HepG2 (cell line): ENCODE results near the gene MRPL51. TPM values are rescaled to one million over a fixed set of nuclear protein-coding genes. Genes with fewer than 3 reads are reported as not detected.
A peak's percentile ranks its signal among the peaks of the same experiment; 100 is the strongest.

ENCODE experiments used
- CREB1 ChIP-seq, 2 experiments: fragments of 450-650 bp in 1 of 2; IDR thresholded peaks; 2 replicates each; pipeline ENCODE4 v1.6.1; 2016 to 2017; ENCODE audit warnings: control low read depth in 1 of 2, mild to moderate bottlenecking in 1 of 2, missing compliant biosample characterization in 1 of 2, missing genetic modification characterization in 1 of 2
- DMAP1 ChIP-seq: IDR thresholded peaks from 2 replicates; pipeline ENCODE4 v1.6.1; 2016
- HMGA1 ChIP-seq: sonication (generic); formaldehyde crosslinking; conservative IDR thresholded peaks from 2 replicates; pipeline ENCODE4 v1.4.0; 2020; ENCODE audit warnings: missing genetic modification reagents
- HOXA3 ChIP-seq: sonication (generic); formaldehyde crosslinking; IDR thresholded peaks from 2 replicates; pipeline ENCODE4 v1.5.0; 2020; ENCODE audit warnings: missing genetic modification reagents
- MEIS2 ChIP-seq: sonication (generic); formaldehyde crosslinking; IDR thresholded peaks from 2 replicates; pipeline ENCODE4 v1.9.0; 2021; ENCODE audit warnings: mild to moderate bottlenecking, missing genetic modification reagents
- MTF1 ChIP-seq: sonication (generic); formaldehyde crosslinking; IDR thresholded peaks from 2 replicates; pipeline ENCODE4 v1.5.0; 2020; ENCODE audit warnings: missing genetic modification reagents
- MXD4 ChIP-seq: IDR thresholded peaks from 2 replicates; pipeline ENCODE4 v1.6.1; 2016; ENCODE audit warnings: mild to moderate bottlenecking, missing biosample characterization, missing genetic modification reagents
- NCOA2 ChIP-seq: sonication (generic); formaldehyde crosslinking; IDR thresholded peaks from 2 replicates; pipeline ENCODE4 v1.8.0; 2022; ENCODE audit warnings: inconsistent platforms
- NFYB ChIP-seq: sonication (generic); formaldehyde crosslinking; IDR thresholded peaks from 2 replicates; pipeline ENCODE4 v1.4.0; 2020; ENCODE audit warnings: missing genetic modification reagents
- POLR2A ChIP-seq, 2 experiments: IDR thresholded peaks; 2 replicates each; pipeline ENCODE4 v1.6.1; 2011; ENCODE audit warnings: low read depth in 2 of 2, low read length in 2 of 2, mild to moderate bottlenecking in 1 of 2, moderate library complexity in 1 of 2; ENCODE audit not compliant: insufficient read depth in 1 of 2
- RFX1 ChIP-seq: fragments of 450-650 bp; IDR thresholded peaks from 2 replicates; pipeline ENCODE4 v1.6.1; 2017
- SOX5 ChIP-seq: IDR thresholded peaks from 2 replicates; pipeline ENCODE4 v1.6.1; 2016; ENCODE audit warnings: borderline replicate concordance
- SRF ChIP-seq: IDR thresholded peaks from 2 replicates; pipeline ENCODE4 v1.6.1; 2011; ENCODE audit warnings: mild to moderate bottlenecking, low read depth, low read length, moderate library complexity
- TCF7L2 ChIP-seq: IDR thresholded peaks from 2 replicates; pipeline ENCODE4 v1.6.1; 2011; ENCODE audit warnings: mild to moderate bottlenecking, low read depth, low read length, moderate library complexity
- ZNF605 ChIP-seq: sonication (generic); formaldehyde crosslinking; IDR thresholded peaks from 2 replicates; pipeline ENCODE4 v1.8.0; 2022; ENCODE audit warnings: mild to moderate bottlenecking, missing genetic modification reagents
- ZNF766 ChIP-seq: sonication (generic); formaldehyde crosslinking; IDR thresholded peaks from 2 replicates; pipeline ENCODE4 v1.5.0; 2020; ENCODE audit warnings: missing genetic modification reagents, borderline replicate concordance
- ZNF772 ChIP-seq: sonication (generic); formaldehyde crosslinking; IDR thresholded peaks from 2 replicates; pipeline ENCODE4 v1.5.0; 2020; ENCODE audit warnings: mild to moderate bottlenecking, missing genetic modification reagents
- polyA plus RNA-seq, 8 experiments: library from polyadenylated mRNA; depleted of rRNA in 3 of 8; stranded (reverse) in 7 of 8; unstranded in 1 of 8; fragments of >200 nt; fragmentation: Illumina TruSeq in 4 of 8; extraction: Trizol in 4 of 8; gene quantifications; 2 replicates each; pipeline versions ENCODE4 v1.2.1 to v1.2.3, GENCODE V29; 2011 to 2016; ENCODE audit warnings: low read depth in 4 of 8, missing spikeins in 1 of 8, mixed read lengths in 1 of 8; ENCODE audit not compliant: insufficient read depth in 1 of 8
- total RNA-seq, 5 experiments: library from RNA; depleted of rRNA; stranded (reverse); fragments of >200 nt; fragmentation: Illumina TruSeq; extraction: Trizol; gene quantifications; 2 replicates each; pipeline ENCODE4 v1.2.3, GENCODE V29; 2016; ENCODE audit warnings: low read depth in 1 of 5
- TF ChIP-seq, protein P1 (sequence below): sonication (generic); formaldehyde crosslinking; IDR thresholded peaks from 2 replicates; pipeline ENCODE4 v1.5.0; 2020; ENCODE audit warnings: missing genetic modification reagents
- TF ChIP-seq, protein P2 (sequence below): IDR thresholded peaks from 2 replicates; pipeline ENCODE4 v1.6.1; 2016; ENCODE audit warnings: mild to moderate bottlenecking, missing biosample characterization, missing genetic modification reagents
- TF ChIP-seq, protein P3 (sequence below): sonication (generic); formaldehyde crosslinking; IDR thresholded peaks from 2 replicates; pipeline ENCODE4 v1.4.0; 2020; ENCODE audit warnings: missing genetic modification reagents

MRPL51 gene
- total and polyA plus RNA-seq, 2 of the 13 experiments (the other 11 are each of a cell fraction or from before 2014, with no cell fraction given), result 64.8 to 278 TPM

DNA sequence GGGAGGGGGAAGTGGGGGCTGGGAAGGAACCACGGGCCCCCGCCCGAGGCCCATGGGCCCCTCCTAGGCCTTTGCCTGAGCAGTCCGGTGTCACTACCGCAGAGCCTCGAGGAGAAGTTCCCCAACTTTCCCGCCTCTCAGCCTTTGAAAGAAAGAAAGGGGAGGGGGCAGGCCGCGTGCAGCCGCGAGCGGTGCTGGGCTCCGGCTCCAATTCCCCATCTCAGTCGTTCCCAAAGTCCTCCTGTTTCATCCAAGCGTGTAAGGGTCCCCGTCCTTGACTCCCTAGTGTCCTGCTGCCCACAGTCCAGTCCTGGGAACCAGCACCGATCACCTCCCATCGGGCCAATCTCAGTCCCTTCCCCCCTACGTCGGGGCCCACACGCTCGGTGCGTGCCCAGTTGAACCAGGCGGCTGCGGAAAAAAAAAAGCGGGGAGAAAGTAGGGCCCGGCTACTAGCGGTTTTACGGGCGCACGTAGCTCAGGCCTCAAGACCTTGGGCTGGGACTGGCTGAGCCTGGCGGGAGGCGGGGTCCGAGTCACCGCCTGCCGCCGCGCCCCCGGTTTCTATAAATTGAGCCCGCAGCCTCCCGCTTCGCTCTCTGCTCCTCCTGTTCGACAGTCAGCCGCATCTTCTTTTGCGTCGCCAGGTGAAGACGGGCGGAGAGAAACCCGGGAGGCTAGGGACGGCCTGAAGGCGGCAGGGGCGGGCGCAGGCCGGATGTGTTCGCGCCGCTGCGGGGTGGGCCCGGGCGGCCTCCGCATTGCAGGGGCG is 41.0 kb upstream of the MRPL51 start, which contains the start of gene GAPDH (continued):
- TF ChIP-seq, protein P1, sequence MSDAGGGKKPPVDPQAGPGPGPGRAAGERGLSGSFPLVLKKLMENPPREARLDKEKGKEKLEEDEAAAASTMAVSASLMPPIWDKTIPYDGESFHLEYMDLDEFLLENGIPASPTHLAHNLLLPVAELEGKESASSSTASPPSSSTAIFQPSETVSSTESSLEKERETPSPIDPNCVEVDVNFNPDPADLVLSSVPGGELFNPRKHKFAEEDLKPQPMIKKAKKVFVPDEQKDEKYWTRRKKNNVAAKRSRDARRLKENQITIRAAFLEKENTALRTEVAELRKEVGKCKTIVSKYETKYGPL (CRISPR knock-in tag), result 0 out of 2 replicates have a peak, but pooled peaks have one; percentile 36
- peak; percentile 37; the same call in 1 of the 2 replicates for TF ChIP-seq ZNF772 (CRISPR knock-in tag)
- peak; percentile 36; the same call in 1 of the 2 replicates for TF ChIP-seq CREB1 (IDR thresholded peaks at IDR 0.05)
- peak; percentile 76; the same call in 1 of the 2 replicates for TF ChIP-seq CREB1 (CRISPR knock-in tag; IDR thresholded peaks at IDR 0.05)
- no peak for TF ChIP-seq HMGA1 (CRISPR knock-in tag)
- TF ChIP-seq SOX5 (CRISPR knock-in tag), result no peak; the same call in 1 of the 2 replicates
- peak; percentile 77; the same call in 1 of the 2 replicates for TF ChIP-seq MTF1 (CRISPR knock-in tag)
- no peak for TF ChIP-seq MEIS2 (CRISPR knock-in tag)
- TF ChIP-seq MXD4, result peak; percentile 82; the same call in 1 of the 2 replicates
- TF ChIP-seq POLR2A (IDR thresholded peaks at IDR 0.05; ENCODE audit: insufficient read depth in 1 of 2, low read depth in 2 of 2, low read length in 2 of 2), result peak in 1 of 2 experiments; percentile 98; a peak in 2 of 4 replicates
- TF ChIP-seq TCF7L2, result no peak
- peak; percentile 67; the same call in 1 of the 2 replicates for TF ChIP-seq ZNF766 (CRISPR knock-in tag)
- peak; percentile 22 for TF ChIP-seq NCOA2 (CRISPR knock-in tag)
- peak; percentile 23; the same call in 1 of the 2 replicates for TF ChIP-seq ZNF605 (CRISPR knock-in tag)
- TF ChIP-seq DMAP1 (CRISPR knock-in tag), result peak; percentile 60; the same call in 1 of the 2 replicates
- TF ChIP-seq, protein P2, sequence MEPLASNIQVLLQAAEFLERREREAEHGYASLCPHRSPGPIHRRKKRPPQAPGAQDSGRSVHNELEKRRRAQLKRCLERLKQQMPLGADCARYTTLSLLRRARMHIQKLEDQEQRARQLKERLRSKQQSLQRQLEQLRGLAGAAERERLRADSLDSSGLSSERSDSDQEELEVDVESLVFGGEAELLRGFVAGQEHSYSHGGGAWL (CRISPR knock-in tag), result peak; percentile 38; the same call in 1 of the 2 replicates
- TF ChIP-seq SRF, result peak; percentile 45; the same call in 1 of the 2 replicates
- TF ChIP-seq, protein P3, sequence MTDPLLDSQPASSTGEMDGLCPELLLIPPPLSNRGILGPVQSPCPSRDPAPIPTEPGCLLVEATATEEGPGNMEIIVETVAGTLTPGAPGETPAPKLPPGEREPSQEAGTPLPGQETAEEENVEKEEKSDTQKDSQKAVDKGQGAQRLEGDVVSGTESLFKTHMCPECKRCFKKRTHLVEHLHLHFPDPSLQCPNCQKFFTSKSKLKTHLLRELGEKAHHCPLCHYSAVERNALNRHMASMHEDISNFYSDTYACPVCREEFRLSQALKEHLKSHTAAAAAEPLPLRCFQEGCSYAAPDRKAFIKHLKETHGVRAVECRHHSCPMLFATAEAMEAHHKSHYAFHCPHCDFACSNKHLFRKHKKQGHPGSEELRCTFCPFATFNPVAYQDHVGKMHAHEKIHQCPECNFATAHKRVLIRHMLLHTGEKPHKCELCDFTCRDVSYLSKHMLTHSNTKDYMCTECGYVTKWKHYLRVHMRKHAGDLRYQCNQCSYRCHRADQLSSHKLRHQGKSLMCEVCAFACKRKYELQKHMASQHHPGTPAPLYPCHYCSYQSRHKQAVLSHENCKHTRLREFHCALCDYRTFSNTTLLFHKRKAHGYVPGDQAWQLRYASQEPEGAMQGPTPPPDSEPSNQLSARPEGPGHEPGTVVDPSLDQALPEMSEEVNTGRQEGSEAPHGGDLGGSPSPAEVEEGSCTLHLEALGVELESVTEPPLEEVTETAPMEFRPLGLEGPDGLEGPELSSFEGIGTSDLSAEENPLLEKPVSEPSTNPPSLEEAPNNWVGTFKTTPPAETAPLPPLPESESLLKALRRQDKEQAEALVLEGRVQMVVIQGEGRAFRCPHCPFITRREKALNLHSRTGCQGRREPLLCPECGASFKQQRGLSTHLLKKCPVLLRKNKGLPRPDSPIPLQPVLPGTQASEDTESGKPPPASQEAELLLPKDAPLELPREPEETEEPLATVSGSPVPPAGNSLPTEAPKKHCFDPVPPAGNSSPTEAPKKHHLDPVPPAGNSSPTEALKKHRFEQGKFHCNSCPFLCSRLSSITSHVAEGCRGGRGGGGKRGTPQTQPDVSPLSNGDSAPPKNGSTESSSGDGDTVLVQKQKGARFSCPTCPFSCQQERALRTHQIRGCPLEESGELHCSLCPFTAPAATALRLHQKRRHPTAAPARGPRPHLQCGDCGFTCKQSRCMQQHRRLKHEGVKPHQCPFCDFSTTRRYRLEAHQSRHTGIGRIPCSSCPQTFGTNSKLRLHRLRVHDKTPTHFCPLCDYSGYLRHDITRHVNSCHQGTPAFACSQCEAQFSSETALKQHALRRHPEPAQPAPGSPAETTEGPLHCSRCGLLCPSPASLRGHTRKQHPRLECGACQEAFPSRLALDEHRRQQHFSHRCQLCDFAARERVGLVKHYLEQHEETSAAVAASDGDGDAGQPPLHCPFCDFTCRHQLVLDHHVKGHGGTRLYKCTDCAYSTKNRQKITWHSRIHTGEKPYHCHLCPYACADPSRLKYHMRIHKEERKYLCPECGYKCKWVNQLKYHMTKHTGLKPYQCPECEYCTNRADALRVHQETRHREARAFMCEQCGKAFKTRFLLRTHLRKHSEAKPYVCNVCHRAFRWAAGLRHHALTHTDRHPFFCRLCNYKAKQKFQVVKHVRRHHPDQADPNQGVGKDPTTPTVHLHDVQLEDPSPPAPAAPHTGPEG (CRISPR knock-in tag), result peak; percentile 31; the same call in 1 of the 2 replicates
- peak; percentile 52 for TF ChIP-seq HOXA3 (CRISPR knock-in tag)
- no peak for TF ChIP-seq RFX1
- TF ChIP-seq NFYB (CRISPR knock-in tag), result peak; percentile 72
